ENCODE results near the gene WIZ. TPM values are rescaled to one million over a fixed set of nuclear protein-coding genes. Genes with fewer than 3 reads are reported as not detected.

WIZ gene
- total RNA-seq, 1 experiment from 2014 or later = 37.5 TPM

DNA sequence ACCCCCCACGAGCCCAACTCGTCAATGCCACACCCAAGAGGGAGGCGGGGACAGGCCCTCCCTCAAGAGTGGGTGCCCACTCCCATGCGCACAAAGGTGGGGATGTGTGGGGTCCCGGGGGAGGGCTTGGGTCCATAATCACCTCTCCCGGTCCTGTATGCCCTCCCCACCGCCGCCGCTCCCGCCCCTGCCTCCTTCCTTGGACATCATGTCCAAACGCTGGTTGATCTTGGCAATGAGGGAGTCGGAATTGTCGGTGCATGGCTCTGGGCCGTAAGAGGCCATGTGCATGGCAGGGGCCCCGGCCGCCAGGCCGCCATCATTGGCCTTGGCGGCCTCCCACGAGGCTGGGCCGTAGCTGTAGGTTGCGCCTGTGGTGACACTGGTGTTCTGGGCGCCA lies 76.1 kb downstream of the WIZ start:
- H3K9me3 ChIP-seq = no peaks in the 10 kb centered on the region
- Mint-ChIP-seq H3K27me3 (ENCODE audit: insufficient read depth, unreplicated experiment) (no peaks in the 10 kb centered on the region), H3K9me3 (ENCODE audit: unreplicated experiment) (no peaks in the 10 kb centered on the region), H3K27ac (ENCODE audit: unreplicated experiment) (no peak overlapping the region), H3K4me1 (ENCODE audit: low read depth, unreplicated experiment) (peaks cover 9% of the 10 kb centered on the region), H3K4me3 (ENCODE audit: unreplicated experiment) (no peak overlapping the region), H3K36me3 (ENCODE audit: insufficient read depth, unreplicated experiment) (peaks cover 80% of the 10 kb centered on the region)
- no peak overlapping the region for H3K4me3 ChIP-seq (ENCODE audit: low read depth, low read length)
- ChIA-PET POLR2A (no interaction called here), CTCF (no interaction called here)
- TF ChIP-seq, protein P1, sequence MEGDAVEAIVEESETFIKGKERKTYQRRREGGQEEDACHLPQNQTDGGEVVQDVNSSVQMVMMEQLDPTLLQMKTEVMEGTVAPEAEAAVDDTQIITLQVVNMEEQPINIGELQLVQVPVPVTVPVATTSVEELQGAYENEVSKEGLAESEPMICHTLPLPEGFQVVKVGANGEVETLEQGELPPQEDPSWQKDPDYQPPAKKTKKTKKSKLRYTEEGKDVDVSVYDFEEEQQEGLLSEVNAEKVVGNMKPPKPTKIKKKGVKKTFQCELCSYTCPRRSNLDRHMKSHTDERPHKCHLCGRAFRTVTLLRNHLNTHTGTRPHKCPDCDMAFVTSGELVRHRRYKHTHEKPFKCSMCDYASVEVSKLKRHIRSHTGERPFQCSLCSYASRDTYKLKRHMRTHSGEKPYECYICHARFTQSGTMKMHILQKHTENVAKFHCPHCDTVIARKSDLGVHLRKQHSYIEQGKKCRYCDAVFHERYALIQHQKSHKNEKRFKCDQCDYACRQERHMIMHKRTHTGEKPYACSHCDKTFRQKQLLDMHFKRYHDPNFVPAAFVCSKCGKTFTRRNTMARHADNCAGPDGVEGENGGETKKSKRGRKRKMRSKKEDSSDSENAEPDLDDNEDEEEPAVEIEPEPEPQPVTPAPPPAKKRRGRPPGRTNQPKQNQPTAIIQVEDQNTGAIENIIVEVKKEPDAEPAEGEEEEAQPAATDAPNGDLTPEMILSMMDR (IDR thresholded peaks at IDR 0.05; ENCODE audit: insufficient read depth in 1 of 2, low read depth in 1 of 2, low read length in 1 of 2, severe bottlenecking in 1 of 2, unreplicated experiment in 1 of 2) = no peak
- no TSS peak for BruUV-seq (replicated peaks)
- no peaks in the 10 kb centered on the region for H3K27me3 ChIP-seq (replicated peaks; ENCODE audit: control insufficient read depth, insufficient read depth, low read length)
- no peak for DNase-seq
- H3K4me1 ChIP-seq = peaks cover 13% of the 10 kb centered on the region
- intact Hi-C loops (cut with micrococcal nuclease; ENCODE audit: unreplicated experiment) = no loop called here
- H3K36me3 ChIP-seq (ENCODE audit: control insufficient read depth, insufficient read depth, low read length) = peaks cover 3% of the 10 kb centered on the region; the same call in 1 of the 2 replicates

DNA sequence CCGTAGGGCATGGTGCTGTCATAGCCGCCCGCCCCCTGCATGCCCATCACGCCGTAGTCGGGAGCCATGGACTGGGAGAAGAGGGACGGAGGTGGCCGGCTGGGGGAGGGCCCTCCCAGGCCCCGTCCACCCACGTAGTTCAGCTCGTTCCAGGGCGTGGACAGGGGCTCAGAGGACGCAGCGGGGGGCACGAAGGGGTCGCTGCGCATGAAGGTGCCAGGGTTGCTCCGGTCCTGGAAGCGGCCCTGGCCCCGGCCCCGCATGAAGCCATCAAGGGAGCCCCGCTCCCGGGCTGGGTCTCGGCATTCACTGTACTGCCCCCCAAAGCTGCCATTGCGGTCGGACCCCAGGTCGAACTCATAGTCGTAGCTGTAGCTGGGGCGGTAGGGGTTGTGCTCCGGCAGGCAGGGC lies 76.9 kb downstream of the WIZ start:
- CTCF ChIA-PET = no interaction called here
- intact Hi-C loops (cut with micrococcal nuclease; ENCODE audit: unreplicated experiment) = no loop called here
- POLR2A ChIA-PET = no interaction called here
- peaks cover 4% of the 10 kb centered on the region; the same call in 1 of the 2 replicates for H3K36me3 ChIP-seq (ENCODE audit: control insufficient read depth, insufficient read depth, low read length)
- no peaks in the 10 kb centered on the region for H3K27me3 Mint-ChIP-seq (ENCODE audit: insufficient read depth, unreplicated experiment)
- DNase-seq = no peak
- no peaks in the 10 kb centered on the region for H3K27me3 ChIP-seq (replicated peaks; ENCODE audit: control insufficient read depth, insufficient read depth, low read length)
- no peaks in the 10 kb centered on the region for H3K9me3 Mint-ChIP-seq (ENCODE audit: unreplicated experiment)
- H3K4me3 Mint-ChIP-seq (ENCODE audit: unreplicated experiment) = no peak overlapping the region
- TF ChIP-seq, protein P1 (IDR thresholded peaks at IDR 0.05; ENCODE audit: insufficient read depth in 1 of 2, low read depth in 1 of 2, low read length in 1 of 2, severe bottlenecking in 1 of 2, unreplicated experiment in 1 of 2) = no peak
- H3K4me1 ChIP-seq = peaks cover 13% of the 10 kb centered on the region
- no peak overlapping the region for H3K27ac Mint-ChIP-seq (ENCODE audit: unreplicated experiment)
- peaks cover 80% of the 10 kb centered on the region for H3K36me3 Mint-ChIP-seq (ENCODE audit: insufficient read depth, unreplicated experiment)
- no peak overlapping the region for H3K4me3 ChIP-seq (ENCODE audit: low read depth, low read length)
- H3K9me3 ChIP-seq = no peaks in the 10 kb centered on the region
- BruUV-seq (replicated peaks) = no TSS peak
- H3K4me1 Mint-ChIP-seq (ENCODE audit: low read depth, unreplicated experiment) = peaks cover 9% of the 10 kb centered on the region

DNA sequence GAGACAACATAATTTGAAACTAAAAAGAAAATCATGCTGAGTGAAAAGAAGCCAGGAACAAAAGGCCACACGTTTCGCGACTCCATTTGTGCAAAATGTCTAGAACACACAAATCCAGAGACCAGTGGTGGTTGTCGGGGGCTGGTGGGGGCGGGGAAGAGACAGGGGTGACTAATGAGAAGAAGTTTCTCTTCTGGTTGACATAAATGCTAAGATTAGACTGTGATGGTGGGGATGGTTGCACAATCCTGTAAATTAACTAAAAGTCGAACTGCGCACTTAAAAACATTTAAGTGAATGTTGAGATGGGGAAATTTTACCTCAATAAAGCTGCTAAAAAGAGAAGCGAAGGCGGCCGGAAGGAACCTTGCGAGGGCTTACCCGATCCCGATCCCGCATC lies 77.3 kb downstream of the WIZ start:
- no peaks in the 10 kb centered on the region for H3K9me3 Mint-ChIP-seq (ENCODE audit: unreplicated experiment)
- H3K9me3 ChIP-seq = no peaks in the 10 kb centered on the region
- no peaks in the 10 kb centered on the region for H3K27me3 ChIP-seq (replicated peaks; ENCODE audit: control insufficient read depth, insufficient read depth, low read length)
- intact Hi-C loops (cut with micrococcal nuclease; ENCODE audit: unreplicated experiment) = no loop called here
- H3K27me3 Mint-ChIP-seq (ENCODE audit: insufficient read depth, unreplicated experiment) = no peaks in the 10 kb centered on the region
- BruUV-seq (replicated peaks) = no TSS peak
- H3K4me3 ChIP-seq (ENCODE audit: low read depth, low read length) = no peak overlapping the region
- POLR2A ChIA-PET = no interaction called here
- no peak overlapping the region for H3K27ac Mint-ChIP-seq (ENCODE audit: unreplicated experiment)
- H3K4me3 Mint-ChIP-seq (ENCODE audit: unreplicated experiment) = no peak overlapping the region
- peaks cover 11% of the 10 kb centered on the region for H3K4me1 ChIP-seq
- peaks cover 9% of the 10 kb centered on the region for H3K4me1 Mint-ChIP-seq (ENCODE audit: low read depth, unreplicated experiment)
- peaks cover 81% of the 10 kb centered on the region for H3K36me3 Mint-ChIP-seq (ENCODE audit: insufficient read depth, unreplicated experiment)
- TF ChIP-seq, protein P1 (IDR thresholded peaks at IDR 0.05; ENCODE audit: insufficient read depth in 1 of 2, low read depth in 1 of 2, low read length in 1 of 2, severe bottlenecking in 1 of 2, unreplicated experiment in 1 of 2) = no peak
- peaks cover 7% of the 10 kb centered on the region; the same call in 1 of the 2 replicates for H3K36me3 ChIP-seq (ENCODE audit: control insufficient read depth, insufficient read depth, low read length)
- DNase-seq = no peak
- CTCF ChIA-PET = no interaction called here

All from Caco-2 (cell line).